A549 (cell line): ENCODE data around the gene CASP3.

Experiments used
- EP300 ChIP-seq, 2 experiments: fragments of >200 bp; sonication (Bioruptor Twin); formaldehyde crosslinking; IDR thresholded peaks; 2 replicates in 1 of 2; 3 replicates in 1 of 2; pipeline ENCODE4 v1.6.1; 2016 to 2017
- FOXS1 ChIP-seq: fragments of 250-450 bp; sonication (Bioruptor Pico); IDR thresholded peaks from 2 replicates; pipeline ENCODE4 v1.5.0; 2020; ENCODE audit warnings: mild to moderate bottlenecking, moderate library complexity
- KDM1A ChIP-seq: fragments of 200-600 bp; sonication (generic); IDR thresholded peaks from 2 replicates; pipeline ENCODE4 v1.6.1; 2016; ENCODE audit warnings: low read depth, mild to moderate bottlenecking
- MYC ChIP-seq: IDR thresholded peaks from 2 replicates; pipeline ENCODE4 v1.6.1; 2012; ENCODE audit warnings: mild to moderate bottlenecking, inconsistent platforms, low read length, improper control_type of control experiment, borderline replicate concordance
- POLR2A ChIP-seq: IDR thresholded peaks from 2 replicates; pipeline ENCODE4 v1.6.1; 2012; ENCODE audit warnings: mild to moderate bottlenecking, low read length
- RAD21 ChIP-seq, 2 experiments: fragments of >200 bp in 1 of 2; sonication (Bioruptor Twin) in 1 of 2; formaldehyde crosslinking in 1 of 2; IDR thresholded peaks in 1 of 2; conservative IDR thresholded peaks in 1 of 2; 2 replicates in 1 of 2; 3 replicates in 1 of 2; pipeline ENCODE4 v1.6.1; 2012 to 2018; ENCODE audit warnings: inconsistent platforms in 1 of 2
- RCOR1 ChIP-seq: fragments of 150-350 bp; IDR thresholded peaks from 2 replicates; pipeline ENCODE4 v1.6.1; 2014; ENCODE audit warnings: antibody characterized with exemption, low read length, low read depth
- SMC3 ChIP-seq: fragments of >200 bp; sonication (Bioruptor Twin); formaldehyde crosslinking; IDR thresholded peaks from 3 replicates; pipeline ENCODE4 v1.6.1; 2018; ENCODE audit warnings: inconsistent platforms
- TF ChIP-seq, protein P1 (sequence below): IDR thresholded peaks from 2 replicates; pipeline ENCODE4 v1.6.1; 2012
- TF ChIP-seq, protein P2 (sequence below): fragments of >200 bp; sonication (Bioruptor Twin); formaldehyde crosslinking; IDR thresholded peaks from 3 replicates; pipeline ENCODE4 v1.5.1; 2016
- TF ChIP-seq, protein P3 (sequence below): IDR thresholded peaks from 2 replicates; pipeline ENCODE4 v1.6.1; 2012; ENCODE audit warnings: low read depth, borderline replicate concordance
- TF ChIP-seq, protein P4 (sequence below): fragments of 150-350 bp; IDR thresholded peaks from 2 replicates; pipeline ENCODE4 v1.6.1; 2014; ENCODE audit warnings: low read depth, mild to moderate bottlenecking, low read length

DNA sequence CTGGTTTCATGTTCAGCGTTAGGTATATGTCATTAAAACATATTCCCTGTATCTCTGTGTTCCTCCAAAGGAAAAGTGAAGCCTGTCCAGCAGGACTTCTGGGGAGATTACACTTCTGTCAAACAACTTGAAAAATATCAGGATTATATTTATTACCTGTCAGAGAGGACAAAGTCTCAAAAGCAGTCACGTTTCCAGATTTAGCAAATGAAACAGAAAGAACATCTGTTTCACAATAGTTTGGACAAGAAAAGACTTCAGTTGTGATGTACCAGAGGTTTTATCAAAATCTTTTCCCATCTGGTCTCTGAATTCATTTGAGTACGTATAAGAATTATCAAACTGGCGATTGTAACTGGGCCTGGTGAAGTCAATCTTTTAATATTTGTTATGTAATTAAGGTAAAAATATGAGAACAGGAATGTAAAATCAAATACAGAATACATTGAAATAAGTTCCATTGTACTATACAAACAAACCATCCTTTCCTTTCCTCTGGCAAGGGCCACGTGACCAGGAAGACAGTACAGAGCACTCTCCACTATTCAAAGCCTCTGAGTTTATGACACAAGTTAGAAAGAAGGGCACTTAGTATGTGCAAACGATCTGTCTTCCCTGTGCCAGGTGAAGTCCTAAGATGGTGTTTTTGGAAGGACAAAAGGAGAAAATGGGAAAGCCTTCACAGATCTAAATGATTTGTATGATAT lies 3.2 kb downstream of the CASP3 start:
- TF ChIP-seq, protein P1, sequence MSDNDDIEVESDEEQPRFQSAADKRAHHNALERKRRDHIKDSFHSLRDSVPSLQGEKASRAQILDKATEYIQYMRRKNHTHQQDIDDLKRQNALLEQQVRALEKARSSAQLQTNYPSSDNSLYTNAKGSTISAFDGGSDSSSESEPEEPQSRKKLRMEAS: no peak
- no peak for TF ChIP-seq POLR2A
- TF ChIP-seq, protein P2, sequence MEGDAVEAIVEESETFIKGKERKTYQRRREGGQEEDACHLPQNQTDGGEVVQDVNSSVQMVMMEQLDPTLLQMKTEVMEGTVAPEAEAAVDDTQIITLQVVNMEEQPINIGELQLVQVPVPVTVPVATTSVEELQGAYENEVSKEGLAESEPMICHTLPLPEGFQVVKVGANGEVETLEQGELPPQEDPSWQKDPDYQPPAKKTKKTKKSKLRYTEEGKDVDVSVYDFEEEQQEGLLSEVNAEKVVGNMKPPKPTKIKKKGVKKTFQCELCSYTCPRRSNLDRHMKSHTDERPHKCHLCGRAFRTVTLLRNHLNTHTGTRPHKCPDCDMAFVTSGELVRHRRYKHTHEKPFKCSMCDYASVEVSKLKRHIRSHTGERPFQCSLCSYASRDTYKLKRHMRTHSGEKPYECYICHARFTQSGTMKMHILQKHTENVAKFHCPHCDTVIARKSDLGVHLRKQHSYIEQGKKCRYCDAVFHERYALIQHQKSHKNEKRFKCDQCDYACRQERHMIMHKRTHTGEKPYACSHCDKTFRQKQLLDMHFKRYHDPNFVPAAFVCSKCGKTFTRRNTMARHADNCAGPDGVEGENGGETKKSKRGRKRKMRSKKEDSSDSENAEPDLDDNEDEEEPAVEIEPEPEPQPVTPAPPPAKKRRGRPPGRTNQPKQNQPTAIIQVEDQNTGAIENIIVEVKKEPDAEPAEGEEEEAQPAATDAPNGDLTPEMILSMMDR: no peak
- TF ChIP-seq EP300 (IDR thresholded peaks at IDR 0.05): no peak
- TF ChIP-seq MYC: no peak
- TF ChIP-seq, protein P3, sequence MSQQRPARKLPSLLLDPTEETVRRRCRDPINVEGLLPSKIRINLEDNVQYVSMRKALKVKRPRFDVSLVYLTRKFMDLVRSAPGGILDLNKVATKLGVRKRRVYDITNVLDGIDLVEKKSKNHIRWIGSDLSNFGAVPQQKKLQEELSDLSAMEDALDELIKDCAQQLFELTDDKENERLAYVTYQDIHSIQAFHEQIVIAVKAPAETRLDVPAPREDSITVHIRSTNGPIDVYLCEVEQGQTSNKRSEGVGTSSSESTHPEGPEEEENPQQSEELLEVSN: no peak
- TF ChIP-seq, protein P4, sequence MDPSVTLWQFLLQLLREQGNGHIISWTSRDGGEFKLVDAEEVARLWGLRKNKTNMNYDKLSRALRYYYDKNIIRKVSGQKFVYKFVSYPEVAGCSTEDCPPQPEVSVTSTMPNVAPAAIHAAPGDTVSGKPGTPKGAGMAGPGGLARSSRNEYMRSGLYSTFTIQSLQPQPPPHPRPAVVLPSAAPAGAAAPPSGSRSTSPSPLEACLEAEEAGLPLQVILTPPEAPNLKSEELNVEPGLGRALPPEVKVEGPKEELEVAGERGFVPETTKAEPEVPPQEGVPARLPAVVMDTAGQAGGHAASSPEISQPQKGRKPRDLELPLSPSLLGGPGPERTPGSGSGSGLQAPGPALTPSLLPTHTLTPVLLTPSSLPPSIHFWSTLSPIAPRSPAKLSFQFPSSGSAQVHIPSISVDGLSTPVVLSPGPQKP: no peak
- TF ChIP-seq SMC3: no peak
- TF ChIP-seq RAD21 (conservative IDR thresholded peaks at IDR 0.05 in 1 of 2, IDR thresholded peaks at IDR 0.05 in 1 of 2): no peak
- TF ChIP-seq RCOR1: no peak
- TF ChIP-seq FOXS1 (CRISPR knock-in tag): no peak
- TF ChIP-seq KDM1A: no peak
